HG03066 (cell line): ENCODE measurements around the gene NUDT15.
"Not testable (repeated sequence)": the region's sequence is repeated elsewhere in the genome, so short reads cannot be mapped to it uniquely, and the experiment has no call there.

Experiments used
- ATAC-seq: cut with Tn5 transposase; IDR thresholded peaks from one replicate; pipeline ENCODE4 v1.9.1; 2021; ENCODE audit warnings: low read depth; ENCODE audit not compliant: unreplicated experiment

The NUDT15 gene

DNA sequence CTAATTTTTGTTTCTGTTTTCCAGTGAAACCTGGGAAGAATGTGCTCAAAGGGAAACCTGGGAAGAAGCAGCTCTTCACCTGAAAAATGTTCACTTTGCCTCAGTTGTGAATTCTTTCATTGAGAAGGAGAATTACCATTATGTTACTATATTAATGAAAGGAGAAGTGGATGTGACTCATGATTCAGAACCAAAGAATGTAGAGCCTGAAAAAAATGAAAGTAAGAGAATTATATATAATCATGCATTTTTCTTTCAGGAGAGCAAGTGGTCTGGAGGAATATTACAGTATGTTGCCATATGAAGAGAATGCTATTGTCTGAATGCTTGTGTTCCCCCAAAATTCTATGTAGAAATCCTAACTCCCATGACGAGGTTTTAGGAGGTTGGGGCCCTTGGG, 3.4 kb downstream of the NUDT15 start:
- no peak for ATAC-seq

DNA sequence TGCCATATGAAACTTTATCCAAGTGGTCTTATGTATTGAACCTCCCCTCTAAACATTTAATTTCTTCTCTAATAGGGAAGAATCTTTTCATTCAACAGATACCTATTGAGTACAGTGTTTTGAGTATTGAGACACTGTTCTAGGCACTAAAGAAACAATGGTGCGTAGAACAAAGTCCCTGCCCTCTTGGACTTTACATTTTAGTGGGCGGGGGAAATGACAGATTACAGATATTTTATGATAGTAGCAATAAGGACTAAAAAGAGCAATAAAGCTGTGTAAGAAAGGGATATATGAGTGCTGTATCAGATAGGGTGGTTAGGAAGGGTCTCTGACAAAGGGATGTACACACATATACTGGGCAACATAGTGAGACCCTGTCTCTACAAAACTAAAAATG, 5.4 kb downstream of the NUDT15 start:
- no peak for ATAC-seq

DNA sequence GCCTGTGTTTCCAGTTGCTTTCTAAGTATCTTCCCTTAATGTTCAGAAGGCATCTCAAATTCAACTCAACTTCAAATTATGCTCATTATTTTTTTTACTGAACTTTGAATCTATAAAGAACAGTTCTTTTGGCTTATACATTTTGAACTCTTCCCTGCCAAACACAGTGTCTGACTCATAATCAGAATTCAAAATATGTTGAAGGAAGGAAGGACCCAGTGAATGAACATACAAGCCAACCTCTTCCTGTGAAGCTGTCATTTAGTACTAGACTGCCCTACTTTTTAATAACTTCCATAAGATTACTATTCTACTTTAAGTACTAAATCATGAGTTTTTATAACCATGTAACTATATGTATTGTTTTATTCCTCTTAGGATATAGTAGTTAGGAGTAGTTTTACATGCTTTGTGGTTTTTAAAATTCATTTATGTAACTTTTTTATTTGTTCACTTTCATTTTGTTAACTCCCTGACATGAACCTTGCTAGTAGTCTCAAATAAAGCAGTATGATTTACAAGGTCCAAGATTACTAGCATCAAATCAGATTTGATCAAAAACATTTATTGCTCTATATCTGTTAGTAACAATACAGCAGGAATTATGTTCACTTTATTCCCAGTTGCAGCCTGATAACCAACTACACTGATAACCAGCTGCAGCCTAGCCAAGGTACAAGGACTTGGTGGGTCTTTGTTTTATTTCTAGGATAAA, 6.4 kb downstream of the NUDT15 start:
- no peak for ATAC-seq

DNA sequence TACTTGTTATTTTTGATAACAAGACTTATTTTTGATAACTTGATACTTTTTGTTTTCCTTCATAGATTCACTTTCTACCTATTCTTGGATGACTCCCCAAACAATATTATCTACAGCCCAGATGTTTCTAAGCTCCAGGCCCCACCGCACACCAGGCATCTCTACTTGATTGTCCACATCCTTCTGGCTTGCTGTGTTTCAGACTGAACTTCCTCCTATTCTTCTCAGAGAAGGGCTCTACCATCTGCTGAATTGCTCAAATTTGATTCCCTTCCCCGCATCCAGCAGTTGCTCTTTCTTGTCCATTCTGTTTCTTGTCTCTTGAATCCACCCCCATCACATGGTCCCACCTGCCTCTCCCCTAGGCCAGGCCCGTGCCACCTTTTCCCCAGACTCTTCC, 13.0 kb downstream of the NUDT15 start:
- ATAC-seq: no peak

DNA sequence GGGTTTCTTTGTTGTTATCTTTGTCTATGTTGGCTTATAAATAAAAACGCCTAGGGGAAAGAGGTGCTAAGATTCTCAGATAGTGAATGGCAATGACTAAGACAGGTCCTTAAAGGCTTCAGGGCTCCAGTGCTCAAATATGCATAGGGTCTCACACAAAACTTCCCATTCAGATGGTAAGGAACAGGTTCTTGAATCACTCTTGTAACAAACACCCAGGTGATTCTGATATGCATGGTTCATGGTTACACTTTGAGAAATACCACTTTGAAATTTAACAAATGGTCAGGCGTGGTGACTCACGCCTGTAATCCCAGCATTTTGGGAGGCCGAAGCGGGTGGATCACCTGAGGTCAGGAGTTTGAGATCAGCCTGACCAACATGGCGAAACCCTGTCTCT, 17.1 kb downstream of the NUDT15 start:
- no peak for ATAC-seq

DNA sequence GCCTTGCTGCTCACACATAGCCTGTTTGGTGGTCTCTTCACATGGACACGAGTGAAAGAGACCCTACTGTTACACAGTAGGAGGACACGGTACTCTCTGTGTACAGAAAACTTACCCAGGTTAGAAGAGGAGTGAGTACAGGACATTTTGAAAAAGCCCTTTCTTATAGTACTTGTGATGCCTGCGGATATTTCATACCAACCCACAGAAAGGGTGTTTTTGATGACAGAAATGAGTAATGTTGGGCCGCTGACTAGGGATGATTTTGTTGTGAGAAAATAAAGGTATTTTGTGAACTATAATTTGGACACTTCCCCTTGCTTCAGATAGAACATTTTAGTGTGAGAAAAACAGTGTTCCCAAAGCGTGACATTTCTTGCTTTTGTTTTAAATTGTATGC, 18.2 kb downstream of the NUDT15 start:
- no peak for ATAC-seq

DNA sequence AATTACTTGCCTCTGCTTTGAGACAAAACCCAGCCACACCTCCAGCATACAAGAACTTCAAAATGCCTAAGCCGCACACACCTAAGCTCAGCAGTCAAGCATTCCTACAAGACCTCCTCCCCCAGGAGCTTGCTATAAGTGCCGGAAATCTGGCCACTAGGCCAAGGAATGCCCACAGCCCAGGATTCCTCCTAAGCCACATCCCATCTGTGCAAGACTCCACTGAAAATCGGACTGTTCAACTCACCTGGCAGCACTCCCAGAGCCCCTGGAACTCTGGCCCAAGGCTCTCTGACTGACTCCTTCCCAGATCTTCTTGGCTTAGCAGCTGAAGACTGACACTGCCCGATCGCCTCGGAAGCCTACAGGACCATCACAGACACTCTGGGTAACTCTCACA, 21.0 kb downstream of the NUDT15 start:
- ATAC-seq: not testable (repeated sequence)

DNA sequence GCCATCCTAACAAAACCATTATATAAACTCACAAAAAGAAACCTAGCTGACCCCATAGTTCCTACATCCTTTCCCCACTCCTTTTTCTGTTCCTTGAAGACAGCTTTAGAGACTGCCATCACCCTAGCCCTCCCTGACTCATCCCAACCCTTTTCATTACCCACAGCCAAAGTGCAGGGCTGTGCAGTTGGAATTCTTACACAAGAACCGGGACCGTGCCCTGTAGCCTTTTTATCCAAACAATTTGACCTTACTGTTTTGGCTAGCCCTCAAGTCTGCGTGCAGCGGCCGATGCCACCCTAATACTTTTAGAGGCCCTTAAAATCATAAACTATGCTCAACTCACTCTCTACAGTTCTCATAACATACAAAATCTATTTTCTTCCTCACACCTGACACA, 22.4 kb downstream of the NUDT15 start:
- not testable (repeated sequence) for ATAC-seq

DNA sequence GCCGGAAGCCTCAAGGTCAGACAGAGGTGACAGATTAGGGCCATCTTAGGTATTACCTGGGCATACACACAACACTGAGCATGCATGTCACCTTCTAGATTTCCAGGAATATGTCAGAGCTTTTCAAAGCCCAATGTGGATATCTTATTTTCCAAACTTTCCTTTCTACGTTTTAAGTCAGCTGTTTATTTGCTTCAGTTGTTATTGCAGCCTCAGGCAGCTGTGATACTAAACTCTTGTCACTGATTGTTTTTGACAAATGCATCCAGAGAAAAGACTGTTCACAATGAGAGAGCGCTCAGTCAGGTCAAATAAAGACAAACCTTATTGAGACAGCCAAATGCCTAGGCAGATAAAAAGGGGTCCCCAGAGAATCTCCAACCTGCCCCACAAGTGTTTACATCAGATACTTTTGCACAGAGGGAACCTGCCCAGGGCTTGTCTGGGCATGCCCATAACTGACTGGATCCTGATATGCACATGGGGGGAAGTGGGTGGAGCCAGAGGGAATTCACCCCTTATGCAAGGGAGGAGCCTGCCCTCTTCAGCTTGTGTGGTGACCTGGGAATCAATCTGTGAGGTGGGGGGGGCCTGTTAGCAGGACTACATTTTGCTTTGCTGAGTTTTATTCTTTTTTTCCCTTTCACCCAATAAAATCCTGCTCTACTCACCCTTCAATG, 28.9 kb downstream of the NUDT15 start:
- no peak for ATAC-seq

DNA sequence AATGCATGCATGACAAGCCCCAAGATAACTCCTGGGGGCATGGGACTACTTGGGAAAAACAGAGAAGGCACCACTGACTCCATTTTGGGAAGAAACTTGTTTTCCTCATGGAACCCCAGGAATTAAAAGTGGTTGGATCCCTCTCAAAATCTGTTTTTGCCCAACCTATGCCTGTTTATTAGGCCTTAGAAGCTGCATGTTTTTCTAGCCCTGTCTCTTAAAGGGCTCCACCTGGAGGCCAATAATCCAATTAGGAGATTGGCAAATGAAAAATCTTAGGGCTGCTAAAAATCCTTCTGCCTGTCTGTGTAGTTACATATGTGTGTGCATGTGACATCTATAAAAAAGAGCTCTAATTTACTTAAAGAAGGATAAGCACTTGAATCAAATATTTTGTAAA, 30.5 kb downstream of the NUDT15 start:
- ATAC-seq: no peak

DNA sequence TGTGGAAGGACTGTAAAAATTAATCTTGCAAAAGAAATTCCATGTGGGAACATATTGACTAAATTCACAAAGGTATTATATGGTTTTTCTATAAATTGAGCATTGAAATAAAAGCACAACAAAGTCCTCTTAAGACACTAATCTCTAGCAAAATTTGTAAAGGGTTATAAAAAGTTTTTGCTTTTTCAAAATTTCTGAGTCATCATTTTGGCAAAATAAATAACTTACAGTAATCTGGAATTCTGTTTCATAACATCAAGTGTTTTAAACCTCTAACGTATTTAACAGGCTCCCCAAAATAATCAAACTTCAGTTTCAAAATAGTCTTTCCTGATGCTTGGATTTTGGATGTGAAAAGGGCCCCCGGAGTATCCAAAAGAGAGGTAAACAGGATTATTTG, 31.4 kb downstream of the NUDT15 start:
- no peak for ATAC-seq

DNA sequence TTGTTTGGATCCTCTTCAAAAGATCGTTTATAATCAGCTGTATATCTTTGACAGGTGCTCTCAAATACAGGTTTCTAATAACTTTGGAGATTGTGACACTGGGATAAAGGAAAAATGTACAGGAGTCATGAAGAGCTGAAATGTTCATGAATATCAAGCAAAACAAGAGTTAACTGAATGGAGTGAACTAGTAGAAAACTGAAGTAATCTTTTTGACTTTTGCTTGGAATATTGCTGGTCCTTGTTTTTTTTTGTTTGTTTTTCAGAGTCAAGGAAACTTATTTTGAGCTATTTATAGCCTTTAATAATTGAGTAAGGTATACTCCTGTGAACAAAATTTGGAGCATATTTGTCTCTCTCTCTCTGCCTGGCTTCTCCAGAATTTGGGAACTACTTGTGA, 32.0 kb downstream of the NUDT15 start:
- ATAC-seq: no peak

DNA sequence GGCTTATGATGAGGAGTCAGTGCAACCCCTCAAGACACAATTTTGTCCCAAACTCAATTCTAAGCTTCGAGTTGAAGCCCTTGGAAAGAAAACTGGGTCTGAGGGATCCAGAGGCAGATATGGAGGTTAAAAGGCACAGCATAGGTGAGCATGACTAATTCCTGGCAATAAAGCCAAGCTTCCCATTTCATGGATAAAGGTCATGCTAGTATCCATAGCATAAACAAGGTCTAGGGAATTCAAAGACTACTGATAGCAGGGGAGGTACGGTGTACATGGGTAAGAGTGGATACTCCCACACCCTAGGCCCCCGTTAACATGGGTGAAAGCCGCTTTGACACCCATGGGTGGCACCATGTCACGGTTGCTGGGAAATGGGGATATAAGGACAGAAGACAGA, 33.4 kb downstream of the NUDT15 start:
- ATAC-seq: no peak

DNA sequence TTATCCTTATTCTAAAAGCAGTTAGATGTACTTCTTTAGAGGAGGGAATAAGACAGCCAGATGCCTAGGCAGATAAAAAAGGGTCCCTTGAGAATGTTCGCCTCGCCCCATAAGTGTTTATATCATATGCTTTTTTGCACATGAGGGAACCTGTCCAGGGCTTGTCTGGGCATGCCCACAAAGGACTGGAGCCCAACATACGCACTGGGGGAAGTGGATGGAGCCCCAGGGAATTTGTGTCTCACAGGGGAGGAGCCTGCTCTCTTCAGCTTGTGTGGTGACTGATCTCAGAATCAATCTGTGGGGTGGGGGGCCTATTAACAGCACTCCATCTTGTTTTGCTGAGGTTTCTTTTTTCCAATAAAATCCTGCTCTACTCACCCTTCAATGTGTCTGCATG, 34.8 kb downstream of the NUDT15 start:
- ATAC-seq: no peak

DNA sequence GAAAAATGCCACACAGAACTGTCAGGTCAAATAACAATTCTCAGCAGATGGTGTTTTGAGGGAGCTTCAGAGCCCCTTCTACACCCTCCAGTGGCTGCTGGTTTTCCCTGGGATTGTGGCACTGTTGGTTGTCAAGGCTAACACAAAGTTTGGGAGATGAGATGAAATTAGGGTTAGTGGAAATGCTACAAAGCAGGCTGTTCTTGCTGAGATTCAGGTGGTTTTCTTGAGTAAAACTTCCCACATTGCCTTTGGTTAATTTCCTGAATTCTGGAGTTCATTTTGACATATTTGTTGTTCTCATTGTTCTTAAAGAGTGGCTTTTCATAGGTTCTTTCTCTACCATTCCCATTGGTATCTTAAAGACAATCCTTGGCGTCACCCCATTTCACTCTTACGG, 35.3 kb downstream of the NUDT15 start:
- ATAC-seq: no peak

DNA sequence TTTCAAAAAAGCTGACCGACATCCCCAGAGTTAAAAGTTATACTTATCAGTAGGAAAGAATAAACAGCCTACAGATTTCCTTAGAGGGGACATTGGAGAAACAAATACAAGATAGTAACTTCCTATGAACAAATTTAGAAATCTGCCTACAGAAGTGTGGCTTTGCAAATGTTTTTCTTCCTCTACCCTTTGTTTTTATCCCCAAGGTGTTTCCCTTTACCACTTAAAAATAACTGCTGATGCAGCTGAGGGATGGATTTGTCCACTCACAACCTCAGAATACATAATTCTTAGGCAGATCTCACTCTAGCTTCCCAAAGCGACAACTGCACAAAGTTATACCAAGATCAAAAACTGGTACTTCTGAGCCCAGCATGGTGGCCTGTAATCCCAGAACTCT, 36.5 kb downstream of the NUDT15 start:
- ATAC-seq: no peak

DNA sequence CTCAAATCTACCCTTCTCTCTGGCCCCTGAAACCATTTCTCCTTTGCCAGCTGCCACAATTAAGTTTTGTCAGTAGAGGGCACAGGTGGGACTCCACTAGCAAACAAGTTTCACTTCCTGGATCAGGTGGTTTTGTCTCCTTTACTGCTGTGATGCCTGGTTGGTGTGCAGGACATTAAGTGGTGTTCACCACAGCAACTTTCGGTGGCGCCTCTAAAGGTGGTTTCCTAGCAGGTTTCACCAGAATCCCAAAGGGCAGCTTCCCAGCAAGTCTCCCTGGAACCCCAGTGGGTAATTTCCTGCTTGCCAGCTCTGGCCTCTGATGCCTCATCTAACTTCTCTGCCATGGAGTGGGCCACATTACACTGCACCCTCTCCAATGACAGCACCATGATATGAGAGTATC, 40.7 kb downstream of the NUDT15 start:
- ATAC-seq: peak; percentile 95

DNA sequence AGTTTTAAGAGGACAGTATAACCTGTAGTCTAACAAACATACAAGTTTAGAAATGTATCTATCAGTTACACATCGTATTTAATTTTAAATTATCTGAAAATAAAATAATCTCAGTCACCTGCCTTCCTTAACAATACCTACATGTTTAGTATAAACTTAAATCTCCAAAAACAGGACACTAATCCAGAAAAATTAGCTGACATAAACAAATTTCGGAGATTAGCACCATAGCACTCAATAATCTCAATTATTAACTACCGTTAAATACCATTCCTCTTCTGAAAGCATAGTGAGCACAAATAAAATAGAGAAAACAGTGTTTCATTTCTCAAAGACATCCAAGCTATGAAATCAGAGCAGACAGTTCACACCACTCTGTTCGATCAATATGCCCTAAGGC, 44.2 kb downstream of the NUDT15 start:
- ATAC-seq: no peak

DNA sequence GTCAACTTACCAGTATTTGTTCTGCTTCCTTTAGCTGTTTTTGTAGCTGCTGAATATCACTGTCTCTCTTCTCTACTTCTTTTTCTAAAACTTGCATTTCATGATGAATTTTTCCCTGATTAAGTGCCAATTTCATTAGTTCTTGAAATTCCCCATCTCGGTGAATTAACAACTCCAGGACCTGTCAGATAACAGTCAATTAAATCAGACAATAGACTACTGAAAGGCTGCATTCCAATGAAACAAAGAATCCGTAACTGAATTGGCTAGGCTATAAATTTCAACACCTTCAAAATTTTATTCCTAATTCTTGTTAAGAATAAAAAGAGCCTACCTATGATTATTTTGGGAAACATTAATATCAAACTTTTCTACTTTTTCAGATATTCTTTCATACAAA, 48.7 kb downstream of the NUDT15 start:
- ATAC-seq: no peak

DNA sequence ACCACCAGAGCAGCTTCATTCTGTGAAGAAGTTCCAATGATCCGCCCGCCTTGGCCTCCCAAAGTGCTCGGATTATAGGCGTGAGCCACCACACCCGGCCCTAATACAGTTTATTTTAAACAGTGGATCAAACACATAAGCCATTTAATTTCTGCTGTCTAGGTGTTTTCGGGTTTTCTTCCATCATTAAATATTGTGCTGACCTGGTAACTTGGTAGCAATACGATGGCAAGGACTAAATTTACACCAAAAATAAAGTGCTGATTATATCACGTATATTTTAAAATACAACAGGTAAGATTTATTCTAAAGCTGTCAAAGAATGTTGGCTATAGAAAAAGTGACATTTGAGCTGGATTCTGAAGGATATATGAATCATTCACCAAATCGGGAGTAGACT, 56.1 kb downstream of the NUDT15 start:
- ATAC-seq: no peak

DNA sequence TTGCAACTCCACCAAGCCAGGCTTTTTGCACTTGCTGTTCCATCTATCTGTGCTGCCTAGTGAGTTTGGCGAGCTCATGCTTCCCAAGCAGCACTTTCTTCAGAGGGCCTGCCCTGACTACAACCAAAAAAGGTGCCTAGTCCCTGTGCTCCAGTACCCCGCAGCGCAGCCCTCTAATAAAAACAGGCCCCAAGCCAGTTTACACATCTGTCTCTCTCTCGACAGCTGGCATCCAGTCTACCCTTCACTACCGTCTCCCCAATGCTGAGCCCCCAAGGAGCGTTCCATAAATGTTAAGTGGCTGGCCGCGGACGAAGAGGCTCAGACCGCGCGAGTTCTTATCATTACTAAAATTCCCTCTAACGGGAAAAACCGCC, 56.9 kb downstream of the NUDT15 start:
- no peak for ATAC-seq

DNA sequence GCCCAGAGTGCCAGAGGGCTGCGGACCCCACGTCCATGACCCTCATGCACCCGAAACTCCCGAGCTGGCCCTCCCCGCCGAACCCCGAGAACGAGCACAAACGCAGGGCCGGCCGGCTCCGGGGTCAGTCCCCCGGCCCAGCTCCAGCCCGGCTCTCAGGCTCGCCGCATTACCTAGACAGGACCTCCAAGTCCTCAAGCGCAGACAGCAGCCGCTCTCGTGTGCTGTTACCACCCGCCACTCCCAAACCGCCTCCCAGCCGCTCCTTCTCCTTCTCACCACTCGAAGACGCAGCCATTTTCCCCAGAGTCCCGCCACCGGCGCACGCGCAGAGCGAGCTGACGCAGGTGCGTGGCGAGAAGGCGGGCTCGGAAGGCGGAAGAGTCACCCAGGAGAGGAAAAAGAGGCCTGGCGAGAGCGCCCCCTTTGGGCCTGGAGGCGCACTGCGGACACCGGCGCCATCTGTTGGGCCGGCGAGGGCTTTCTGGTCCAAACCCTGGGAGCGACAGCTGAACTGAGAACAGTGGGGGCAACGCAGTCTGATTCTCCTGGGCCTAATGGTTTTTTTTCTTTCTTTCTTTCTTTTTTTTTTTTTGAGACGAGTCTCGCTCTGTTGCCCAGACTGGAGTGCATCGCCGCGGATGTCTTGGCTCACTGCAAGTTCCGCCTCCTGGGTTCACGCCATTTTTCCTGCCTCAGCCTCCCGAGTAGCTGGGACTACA, 57.4 kb downstream of the NUDT15 start, which contains the start of gene MED4:
Gene MED4 (minus strand): TSS at position 324 of the 722 bp plus-strand sequence. CDS start 26 bp downstream, at position 298.
- ATAC-seq: peak; percentile 80
